GM21576 (cell line): Measurements from ENCODE around the gene REEP5.
"Not testable (repeated sequence)": the region's sequence is repeated elsewhere in the genome, so short reads cannot be mapped to it uniquely, and the experiment has no call there.

Source experiments
- ATAC-seq: cut with Tn5 transposase; IDR thresholded peaks from one replicate; pipeline ENCODE4 v1.9.1; 2021; ENCODE audit warnings: mild to moderate bottlenecking, moderate library complexity; ENCODE audit not compliant: unreplicated experiment

Gene REEP5

GRCh38 chr5:112892776-112893175, 29.3 kb downstream of the REEP5 start:
- ATAC-seq = no peak

DNA sequence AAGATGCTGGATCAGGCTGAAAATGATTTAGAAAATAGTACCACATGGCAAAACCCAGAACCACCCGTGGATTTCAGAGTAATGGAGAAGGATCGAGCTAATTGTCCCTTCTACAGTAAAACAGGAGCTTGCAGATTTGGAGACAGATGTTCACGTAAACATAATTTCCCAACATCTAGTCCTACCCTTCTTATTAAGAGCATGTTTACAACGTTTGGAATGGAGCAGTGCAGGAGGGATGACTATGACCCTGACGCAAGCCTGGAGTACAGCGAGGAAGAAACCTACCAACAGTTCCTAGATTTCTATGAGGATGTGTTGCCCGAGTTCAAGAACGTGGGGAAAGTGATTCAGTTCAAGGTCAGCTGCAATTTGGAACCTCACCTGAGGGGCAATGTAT, 30.0 kb downstream of the REEP5 start:
- not testable (repeated sequence) for ATAC-seq

DNA sequence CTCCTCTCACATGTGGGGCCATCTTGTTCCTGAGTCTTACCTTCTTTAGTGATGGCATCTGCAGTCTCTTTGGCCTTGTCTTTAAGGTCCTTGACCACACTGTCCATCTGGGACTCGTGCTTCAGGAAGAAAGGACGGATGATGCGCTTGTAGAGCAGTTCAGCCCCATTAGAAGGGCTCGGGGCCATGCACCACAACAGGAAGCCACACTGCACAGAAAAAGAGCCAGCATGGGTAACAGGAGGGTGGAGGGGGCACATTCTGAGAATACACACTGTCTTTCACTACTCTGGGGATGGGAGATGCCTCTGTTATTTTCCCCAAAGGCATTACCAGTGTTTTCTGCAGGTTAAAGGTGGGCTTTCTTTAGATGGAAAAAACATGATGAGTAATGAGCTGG, 35.1 kb downstream of the REEP5 start:
- ATAC-seq = no peak

DNA sequence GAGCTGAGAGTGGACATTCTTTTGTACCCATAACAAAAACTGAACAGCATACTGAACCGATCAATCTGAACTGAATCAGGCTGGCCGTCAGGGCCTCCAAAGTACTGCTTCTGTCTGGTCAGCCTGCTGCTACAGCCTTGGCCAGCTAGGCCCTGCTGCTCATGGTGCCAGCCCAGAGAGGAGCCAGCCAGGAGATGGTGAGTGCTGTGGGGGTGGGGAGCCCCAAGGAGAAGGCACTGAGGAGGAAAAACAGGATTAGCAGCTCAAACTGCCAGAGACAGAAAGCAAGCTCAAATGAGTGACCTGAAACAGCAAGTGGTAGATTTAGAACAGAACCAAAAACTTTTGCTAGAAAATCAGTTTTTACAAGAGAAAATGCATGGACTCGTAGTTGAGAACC, 37.0 kb downstream of the REEP5 start:
- no peak for ATAC-seq

DNA sequence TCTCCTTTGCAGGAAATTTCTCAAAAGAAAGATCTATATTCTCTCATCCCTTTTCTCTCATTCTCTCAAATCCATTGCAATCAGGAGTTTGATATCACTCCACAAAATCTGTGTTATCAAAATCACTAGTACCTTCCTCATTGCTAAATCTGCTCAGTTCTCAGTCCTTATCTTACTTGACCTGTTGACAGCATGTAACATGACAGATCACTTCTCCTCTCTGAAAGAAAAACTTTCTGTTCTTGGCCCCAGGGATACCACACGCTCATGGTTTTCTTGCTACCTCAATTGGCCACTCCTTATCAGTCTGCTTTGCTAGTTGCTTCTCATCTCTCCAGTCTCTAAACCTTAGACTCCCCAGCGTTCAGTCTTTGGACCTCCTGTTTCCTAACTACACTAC, 38.8 kb downstream of the REEP5 start:
- no peak for ATAC-seq

DNA sequence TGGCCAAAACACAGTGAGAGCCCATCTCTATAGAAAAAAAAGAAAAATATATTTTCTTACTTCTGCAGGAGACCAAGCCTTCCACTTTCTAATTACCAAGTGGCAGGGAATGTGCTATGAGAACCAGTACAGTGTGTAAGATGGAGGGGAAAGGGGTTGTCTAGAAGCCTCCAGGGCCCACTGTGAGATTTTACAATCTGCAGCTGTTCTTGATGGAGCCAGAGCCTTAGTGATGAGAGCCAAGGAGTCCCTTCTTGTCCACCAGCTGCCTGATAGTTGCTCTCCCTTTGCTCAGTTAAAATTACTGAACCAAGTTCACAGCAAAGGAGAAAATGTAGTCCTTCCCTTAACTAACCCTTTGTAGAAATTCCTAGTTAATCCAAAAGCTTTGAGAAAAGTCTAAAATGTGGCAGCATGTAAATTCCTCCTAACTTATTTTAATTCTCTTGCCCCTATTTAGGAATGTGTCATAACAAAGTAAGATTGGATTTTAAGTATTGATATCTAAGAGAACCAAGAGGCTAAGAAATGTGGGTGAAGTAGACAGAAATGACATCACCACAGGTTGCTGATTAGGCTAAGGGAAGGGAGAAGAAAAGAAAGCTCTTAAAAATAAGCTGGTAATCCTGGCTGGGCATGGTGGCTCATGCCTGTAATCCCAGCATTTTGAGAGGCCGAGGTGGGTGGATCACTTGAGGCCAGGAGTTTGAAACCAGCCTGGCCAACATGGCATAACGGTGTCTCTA, 41.6 kb downstream of the REEP5 start:
- no peak for ATAC-seq

DNA sequence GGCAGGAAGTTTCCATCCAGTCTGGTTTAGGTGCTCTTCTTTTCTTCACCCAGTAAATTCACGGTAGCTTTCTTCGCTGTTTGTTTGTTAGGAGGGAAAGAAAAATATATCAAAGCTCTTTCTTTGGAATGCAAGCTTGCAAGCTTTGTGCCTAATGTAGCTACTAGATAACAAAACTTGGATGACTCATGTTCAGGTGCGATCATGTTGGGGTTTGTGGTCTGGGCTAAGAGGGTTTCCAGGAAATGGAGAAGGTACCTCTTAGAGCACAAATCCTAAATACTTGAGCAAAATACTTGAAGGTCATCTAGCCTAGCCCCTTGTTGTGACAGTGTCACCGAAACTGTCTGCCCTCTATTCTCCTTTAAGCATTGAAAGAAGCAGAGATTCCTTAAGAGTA, 43.3 kb downstream of the REEP5 start:
- no peak for ATAC-seq

DNA sequence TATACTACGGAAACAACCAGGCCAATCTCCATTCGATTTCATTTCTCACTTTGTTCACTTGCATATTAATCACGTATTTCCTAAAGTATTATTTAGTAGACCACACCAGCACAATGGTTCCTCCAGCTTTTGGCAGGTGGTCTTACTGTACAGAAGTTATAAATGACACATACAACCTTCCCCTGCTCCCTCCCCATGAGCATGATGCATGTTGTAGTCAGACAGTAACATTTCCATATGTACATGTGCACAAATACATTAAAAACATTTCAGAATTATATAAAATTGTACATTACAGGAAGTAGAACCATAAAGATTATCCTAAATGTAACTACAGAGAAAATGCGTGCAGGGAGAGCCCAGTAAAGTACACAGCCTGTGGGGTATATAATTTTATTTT, 43.9 kb downstream of the REEP5 start:
- ATAC-seq = no peak

GRCh38 chr5:112876362-112876761, 45.7 kb downstream of the REEP5 start:
- no peak for ATAC-seq

DNA sequence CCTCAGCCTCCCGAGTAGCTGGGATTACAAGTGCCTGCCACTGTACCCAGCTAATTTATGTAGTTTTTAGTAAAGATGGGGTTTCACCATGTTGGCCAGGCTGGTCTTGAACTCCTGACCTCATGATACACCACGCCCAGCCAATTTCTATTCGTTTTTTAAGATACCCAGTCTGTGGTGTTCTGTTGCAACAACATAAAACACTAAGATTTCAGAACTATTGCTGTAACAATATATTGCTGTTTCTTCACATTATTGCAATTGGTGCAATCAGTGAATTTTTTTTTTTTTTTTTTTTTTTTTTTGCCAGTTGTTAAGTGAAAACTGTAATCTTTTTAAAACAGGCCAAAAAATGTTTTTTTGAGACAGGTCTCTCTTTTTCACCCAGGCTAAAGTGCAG, 51.1 kb downstream of the REEP5 start:
- no peak for ATAC-seq

GRCh38 chr5:112869948-112870347, 52.1 kb downstream of the REEP5 start:
- ATAC-seq = peak; percentile 89

GRCh38 chr5:112867411-112867810, 54.6 kb downstream of the REEP5 start:
- ATAC-seq = no peak

- ATAC-seq = no peak
Observed at GRCh38 chr5:112866739-112867138, 55.3 kb downstream of the REEP5 start.

DNA sequence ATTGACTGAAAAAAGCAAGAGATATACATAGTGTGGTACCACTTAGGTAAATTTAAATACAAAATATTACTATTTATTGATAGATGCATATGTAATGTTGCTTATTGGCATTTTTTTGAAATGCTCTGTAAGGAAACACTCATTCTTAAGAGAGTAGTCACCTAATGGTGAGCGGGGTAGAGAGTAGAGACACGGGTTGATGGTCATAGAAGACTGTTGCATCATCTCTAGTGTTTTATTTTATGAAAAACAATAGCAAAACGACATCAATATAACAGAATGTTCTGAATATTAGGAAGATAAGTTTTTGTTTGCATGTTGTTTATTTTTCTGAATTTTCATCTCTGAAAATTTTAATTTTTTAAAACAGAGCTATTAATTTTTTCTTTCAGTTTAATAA, 56.9 kb downstream of the REEP5 start:
- ATAC-seq = no peak

DNA sequence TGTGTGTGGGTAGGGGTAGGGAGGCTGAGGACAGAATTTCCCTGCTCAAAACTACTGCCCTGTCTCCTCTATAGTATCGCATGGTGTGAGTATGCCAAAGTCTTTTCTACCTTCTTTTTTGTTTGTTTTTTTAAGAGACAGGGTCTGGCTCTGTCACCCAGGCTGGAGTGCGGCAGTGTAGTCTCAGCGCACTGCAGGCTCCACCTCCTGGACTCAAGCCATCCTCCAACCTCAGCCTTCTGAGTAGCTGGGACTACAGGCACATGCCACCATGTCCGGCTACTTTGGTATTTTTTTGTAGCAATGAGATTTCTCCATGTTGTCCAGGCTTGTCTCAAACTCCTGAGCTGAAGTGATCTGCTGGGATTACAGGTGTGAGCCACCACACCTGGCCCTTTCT, 58.5 kb downstream of the REEP5 start:
- no peak for ATAC-seq

DNA sequence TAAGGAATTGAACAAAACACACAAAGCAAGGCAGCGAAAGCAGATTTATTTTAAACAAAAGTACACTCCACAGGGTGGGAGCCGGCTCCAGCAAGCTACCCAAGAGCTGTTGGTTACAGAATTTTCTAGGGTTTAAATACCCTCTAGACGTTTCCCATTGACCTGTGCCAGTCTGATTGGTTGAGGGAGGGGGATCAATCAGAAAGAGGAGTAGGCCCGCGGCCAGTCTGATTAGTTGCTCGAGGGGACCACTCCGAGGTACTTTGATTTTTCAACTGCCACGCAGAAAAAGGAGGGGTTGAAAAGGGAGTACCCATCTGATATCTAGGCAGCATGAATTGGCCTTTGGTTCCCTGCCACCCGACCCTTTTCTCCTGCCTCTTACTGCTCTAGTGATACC, 59.9 kb downstream of the REEP5 start:
- ATAC-seq = no peak

- ATAC-seq = no peak
Observed at GRCh38 chr5:112861638-112861985, 60.4 kb downstream of the REEP5 start.

DNA sequence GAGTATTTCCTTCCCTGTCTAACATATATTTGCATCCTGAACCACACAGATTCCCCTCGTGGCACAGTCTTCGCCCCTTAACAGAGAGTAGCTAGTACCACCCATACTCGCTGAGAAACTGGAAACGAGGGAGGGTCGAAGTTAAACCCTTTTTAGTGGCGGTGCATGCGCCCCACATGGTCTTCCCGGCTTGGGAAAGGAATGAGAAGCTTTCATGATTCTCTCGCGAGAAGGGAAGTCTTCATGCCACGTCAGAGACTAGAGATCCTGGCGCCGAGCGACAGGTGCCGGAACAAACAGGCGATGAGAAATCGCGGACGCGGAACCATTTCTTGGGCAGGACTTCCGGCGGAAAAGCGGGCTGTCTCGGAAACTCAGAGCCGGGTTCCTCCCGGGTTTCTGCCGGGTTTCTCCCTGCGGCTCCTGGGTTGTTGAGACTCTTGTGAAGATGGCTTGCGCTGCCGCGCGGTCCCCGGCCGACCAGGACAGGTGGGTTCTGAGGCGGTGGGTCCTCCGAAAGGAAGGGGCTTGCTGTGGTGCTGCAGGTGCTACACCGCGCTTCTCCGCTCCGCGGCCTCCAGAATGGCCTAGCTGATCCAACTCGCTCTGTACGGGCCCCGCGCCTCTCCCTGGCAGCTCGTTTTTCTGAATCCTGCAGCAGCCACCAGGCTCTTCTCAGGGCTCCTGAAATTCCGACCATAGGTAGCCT, 60.9 kb downstream of the REEP5 start, which contains the start of gene SRP19:
Gene SRP19 (plus strand): TSS at position 359 of the 709 bp plus-strand sequence. CDS start 90 bp downstream, at position 449.
- peak; percentile 99 for ATAC-seq

- not testable (repeated sequence) for ATAC-seq
Observed at GRCh38 chr5:112860571-112860928, 61.5 kb downstream of the REEP5 start.

- ATAC-seq = no peak
Observed at GRCh38 chr5:112857866-112858265, 64.2 kb downstream of the REEP5 start.

DNA sequence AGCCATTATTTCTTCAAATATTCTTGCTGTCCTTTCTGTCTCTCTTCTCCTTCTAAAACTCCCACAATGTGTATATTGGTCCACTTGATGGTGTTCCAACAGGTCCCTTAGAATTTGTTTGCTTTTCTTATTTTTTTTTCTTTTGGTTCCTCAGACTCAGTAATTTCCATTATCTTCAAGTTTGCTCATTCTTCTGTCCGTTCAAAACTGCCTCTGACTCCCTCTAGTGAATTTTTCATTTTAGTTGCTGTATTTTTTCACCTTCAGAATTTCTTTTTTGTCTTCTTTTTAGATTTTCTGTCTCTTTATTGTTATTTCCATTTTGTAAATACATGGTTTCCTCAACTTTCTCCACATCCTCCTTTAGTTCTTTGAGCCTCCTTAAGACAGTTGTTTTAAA, 67.4 kb downstream of the REEP5 start:
- no peak for ATAC-seq

GRCh38 chr5:112849912-112850311, 72.1 kb downstream of the REEP5 start:
- no peak for ATAC-seq
